Measurements from ENCODE around the gene SPOCK1. TPM values are rescaled to one million over a fixed set of nuclear protein-coding genes. Genes with fewer than 3 reads are reported as not detected.

The SPOCK1 gene
- polyA plus RNA-seq, 3 donors, result 1.8 to 5.7 (median 2.1) TPM

DNA sequence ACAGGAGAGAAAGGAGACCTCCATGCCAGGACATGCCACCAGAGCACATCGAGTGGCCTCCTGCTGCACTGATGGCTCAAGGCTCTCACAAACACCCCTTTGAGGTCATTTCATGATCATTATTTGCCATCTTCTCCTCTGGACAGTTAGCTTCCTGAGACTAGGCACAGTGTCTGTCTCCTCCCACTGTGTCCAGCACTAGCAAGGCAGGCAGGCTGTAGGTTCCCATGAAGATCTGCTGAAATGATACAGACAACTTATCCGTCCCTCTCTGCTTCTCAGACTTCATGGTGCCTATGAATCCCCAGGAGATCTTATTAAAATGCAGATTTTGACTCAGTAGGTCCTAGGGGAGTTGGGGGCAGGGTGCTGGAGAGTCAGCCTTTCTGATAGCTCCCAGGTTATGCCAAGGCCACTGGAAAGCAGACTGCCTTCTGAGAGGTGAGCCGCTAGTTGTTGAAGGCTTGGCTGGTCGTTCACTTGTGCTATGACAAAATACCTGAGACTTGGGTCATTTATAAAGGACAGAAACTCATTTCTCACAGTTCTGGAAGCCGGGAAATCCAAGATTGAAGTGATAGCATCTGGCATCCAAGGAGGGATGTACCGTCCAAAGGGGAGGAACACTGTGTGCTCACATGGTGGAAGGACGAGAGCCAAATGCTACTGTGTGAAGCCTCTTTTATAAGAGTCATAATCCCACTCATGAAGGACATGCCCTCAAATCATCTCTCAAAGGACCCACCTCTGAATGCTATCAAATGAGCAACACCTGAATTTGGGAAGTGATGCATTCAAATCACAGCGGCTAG lies 183.4 kb downstream of the SPOCK1 start:
- Histone ChIP-seq H4K20me1 (ENCODE audit: insufficient read depth, low read length) (no peaks in the 10 kb centered on the region), H2AFZ (ENCODE audit: insufficient read depth, low read depth, low read length, poor library complexity, severe bottlenecking) (no peak overlapping the region), H3K4me3 (replicated peaks in 1 of 3; ENCODE audit: low read depth in 2 of 3, low read length in 3 of 3) (no peak overlapping the region), H3K9ac (ENCODE audit: insufficient read depth, low read length, poor library complexity, severe bottlenecking) (no peak overlapping the region), H3K4me1 (ENCODE audit: control insufficient read depth in 1 of 2, insufficient read depth in 2 of 2, low read length in 2 of 2) (no peaks in the 10 kb centered on the region), H3K4me2 (replicated peaks; ENCODE audit: extremely low read depth, low read length, poor library complexity, severe bottlenecking) (no peak overlapping the region), H3K27me3 (ENCODE audit: control insufficient read depth in 2 of 2, insufficient read depth in 2 of 2, low read length in 2 of 2) (peaks cover 5 to 7% of the 10 kb centered on the region in 2 donors), H3K79me2 (ENCODE audit: insufficient read depth, low read length) (no peaks in the 10 kb centered on the region), H3K9me3 (replicated peaks in 1 of 2; ENCODE audit: control insufficient read depth in 1 of 2, insufficient read depth in 1 of 2, low read length in 2 of 2) (no peaks in the 10 kb centered on the region), H3K36me3 (replicated peaks in 1 of 2; ENCODE audit: control insufficient read depth in 1 of 2, insufficient read depth in 2 of 2, low read length in 2 of 2) (no peaks in the 10 kb centered on the region), H3K27ac (ENCODE audit: low read depth in 1 of 2, low read length in 2 of 2) (no peak overlapping the region)
- H3K27me3 Mint-ChIP-seq (ENCODE audit: low read depth in 3 of 3), result peaks cover 9 to 27% (median 16%) of the 10 kb centered on the region in 3 donors
- no peaks in the 10 kb centered on the region for H3K4me1 Mint-ChIP-seq
- intact Hi-C loops (cut with micrococcal nuclease), result no loop called here
- DNase-seq, result no peak
- TF ChIP-seq CTCF (IDR thresholded peaks at IDR 0.05), result no peak
- no peak overlapping the region for H3K4me3 Mint-ChIP-seq
- no peaks in the 10 kb centered on the region for H3K9me3 Mint-ChIP-seq
- WGBS (ENCODE audit: insufficient coverage), result 84% methylated on average over 3 of the region's 8 CpGs
- H3K27ac Mint-ChIP-seq, result no peak overlapping the region
- no peaks in the 10 kb centered on the region for H3K36me3 Mint-ChIP-seq

- no peak overlapping the region for H3K4me2 ChIP-seq (replicated peaks; ENCODE audit: extremely low read depth, low read length, poor library complexity, severe bottlenecking)
- no peaks in the 10 kb centered on the region for H3K4me1 ChIP-seq (ENCODE audit: control insufficient read depth in 1 of 2, insufficient read depth in 2 of 2, low read length in 2 of 2)
- TF ChIP-seq CTCF (IDR thresholded peaks at IDR 0.05), result no peak
- no peaks in the 10 kb centered on the region for H3K36me3 Mint-ChIP-seq
- no CpG with 5 or more reads among the region's 2 CpGs for WGBS (ENCODE audit: insufficient coverage)
- no peaks in the 10 kb centered on the region for H3K9me3 Mint-ChIP-seq
- DNase-seq, result no peak
- H3K27ac Mint-ChIP-seq, result no peak overlapping the region
- peaks cover 5 to 8% of the 10 kb centered on the region in 2 donors for H3K27me3 ChIP-seq (ENCODE audit: control insufficient read depth in 2 of 2, insufficient read depth in 2 of 2, low read length in 2 of 2)
- no peaks in the 10 kb centered on the region for H3K4me1 Mint-ChIP-seq
- H3K27ac ChIP-seq (ENCODE audit: low read depth in 1 of 2, low read length in 2 of 2), result no peak overlapping the region
- peaks cover 9 to 27% (median 13%) of the 10 kb centered on the region in 3 donors for H3K27me3 Mint-ChIP-seq (ENCODE audit: low read depth in 3 of 3)
- H2AFZ ChIP-seq (ENCODE audit: insufficient read depth, low read depth, low read length, poor library complexity, severe bottlenecking), result no peak overlapping the region
- no peak overlapping the region for H3K4me3 ChIP-seq (replicated peaks in 1 of 3; ENCODE audit: low read depth in 2 of 3, low read length in 3 of 3)
- H3K36me3 ChIP-seq (replicated peaks in 1 of 2; ENCODE audit: control insufficient read depth in 1 of 2, insufficient read depth in 2 of 2, low read length in 2 of 2), result no peaks in the 10 kb centered on the region
- H4K20me1 ChIP-seq (ENCODE audit: insufficient read depth, low read length), result no peaks in the 10 kb centered on the region
- H3K79me2 ChIP-seq (ENCODE audit: insufficient read depth, low read length), result no peaks in the 10 kb centered on the region
- no peak overlapping the region for H3K4me3 Mint-ChIP-seq
- intact Hi-C loops (cut with micrococcal nuclease), result no loop called here
- no peak overlapping the region for H3K9ac ChIP-seq (ENCODE audit: insufficient read depth, low read length, poor library complexity, severe bottlenecking)
- H3K9me3 ChIP-seq (replicated peaks in 1 of 2; ENCODE audit: control insufficient read depth in 1 of 2, insufficient read depth in 1 of 2, low read length in 2 of 2), result no peaks in the 10 kb centered on the region
These were observed 184.0 kb downstream of the SPOCK1 start for GRCh38 chr5:137315109-137315508.
